Measurements from ENCODE around the gene SLC41A2.

Gene SLC41A2

GRCh38 chr12:104933778-104934177, 24.3 kb downstream of the SLC41A2 start:
- no peak for TF ChIP-seq CTCF (IDR thresholded peaks at IDR 0.05; ENCODE audit: control extremely low read depth, extremely low read depth, low read depth, missing control alignments)
- ChIA-PET CTCF (interaction anchor here (0.9 to 1.3 kb wide), 5 partner anchors 10 to 32 kb away, joined by 3 to 7 read pairs (median 3); no protein-coding TSS in a partner anchor), POLR2A (no interaction called here)
- DNase-seq (ENCODE audit: extremely low spot score) = no peak

- no peak for TF ChIP-seq CTCF (IDR thresholded peaks at IDR 0.05; ENCODE audit: control extremely low read depth, extremely low read depth, low read depth, missing control alignments)
- no peak for DNase-seq (ENCODE audit: extremely low spot score)
- POLR2A ChIA-PET = no interaction called here
- CTCF ChIA-PET = interaction anchor here (1.4 to 4.6 kb wide), 2 partner anchors 12 to 26 kb away, joined by 3 to 21 read pairs; no protein-coding TSS in a partner anchor
Observed at GRCh38 chr12:104933128-104933527, 25.0 kb downstream of the SLC41A2 start.

GRCh38 chr12:104930388-104931326, 27.4 kb downstream of the SLC41A2 start:
- ChIA-PET POLR2A (interaction anchor here (0.8 kb wide), 1 partner anchor 28 kb away, joined by 3 read pairs; the partner anchor contains the start of gene SLC41A2), CTCF (interaction anchor here (1.0 to 4.6 kb wide), 10 partner anchors 8 to 572 kb away, joined by 3 to 21 read pairs (median 4); no protein-coding TSS in a partner anchor)

GRCh38 chr12:104929977-104930376, 28.1 kb downstream of the SLC41A2 start:
- no peak for TF ChIP-seq CTCF (IDR thresholded peaks at IDR 0.05; ENCODE audit: control extremely low read depth, extremely low read depth, low read depth, missing control alignments)
- CTCF ChIA-PET = interaction anchor here (1.2 to 4.6 kb wide), 7 partner anchors 8 to 548 kb away, joined by 3 to 21 read pairs (median 4); no protein-coding TSS in a partner anchor
- POLR2A ChIA-PET = interaction anchor here (0.8 kb wide), 1 partner anchor 28 kb away, joined by 3 read pairs; the partner anchor contains the start of gene SLC41A2
- no peak for DNase-seq (ENCODE audit: extremely low spot score)

More at GRCh38 chr12:104930388-104931326, 27.4 kb downstream of the SLC41A2 start:
- DNase-seq (ENCODE audit: extremely low spot score) = peak; percentile 53
- TF ChIP-seq CTCF (IDR thresholded peaks at IDR 0.05; ENCODE audit: control extremely low read depth, extremely low read depth, low read depth, missing control alignments) = no peak

GRCh38 chr12:104929368-104929767, 28.7 kb downstream of the SLC41A2 start:
- no peak for DNase-seq (ENCODE audit: extremely low spot score)
- ChIA-PET CTCF (interaction anchor here (1.2 to 4.6 kb wide), 6 partner anchors 8 to 548 kb away, joined by 4 to 21 read pairs (median 5); no protein-coding TSS in a partner anchor), POLR2A (no interaction called here)
- TF ChIP-seq CTCF (IDR thresholded peaks at IDR 0.05; ENCODE audit: control extremely low read depth, extremely low read depth, low read depth, missing control alignments) = no peak

GRCh38 chr12:104928036-104928745, 29.9 kb downstream of the SLC41A2 start:
- DNase-seq (ENCODE audit: extremely low spot score) = no peak
- ChIA-PET POLR2A (no interaction called here), CTCF (interaction anchor here (1.5 kb wide), 1 partner anchor 546 kb away, joined by 4 read pairs; no protein-coding TSS in a partner anchor)
- no peak for TF ChIP-seq CTCF (IDR thresholded peaks at IDR 0.05; ENCODE audit: control extremely low read depth, extremely low read depth, low read depth, missing control alignments)
